ENCODE data around the gene ADAT3. TPM values are rescaled to one million over a fixed set of nuclear protein-coding genes. Genes with fewer than 3 reads are reported as not detected.
A peak's percentile ranks its signal among the peaks of the same experiment; 100 is the strongest.

ADAT3 gene
- 6.0 and 7.6 TPM in 2 replicates for total RNA-seq (2014; rRNA removed)
- 3.8 TPM for polyA plus RNA-seq (2012)

- peak; percentile 97 for DNase-seq (ENCODE audit: low read depth)
Measured at GRCh38 chr19:1905110-1905862, at the start of gene ADAT3, which contains the start of gene SCAMP4. TSS of gene ADAT3 (plus strand) at chr19:1905399. CDS start at chr19:1912048, 6,649 bp downstream. TSS of gene SCAMP4 (plus strand) at chr19:1905399. CDS start at chr19:1915020, 9,621 bp downstream.

- peak; percentile 57 for DNase-seq (ENCODE audit: low read depth)
Measured at GRCh38 chr19:1855828-1856255, 49.4 kb upstream of the ADAT3 start.

GRCh38 chr19:1856345-1856697 is 48.9 kb upstream of the ADAT3 start:
- peak; percentile 57 for DNase-seq (ENCODE audit: low read depth)

DNA sequence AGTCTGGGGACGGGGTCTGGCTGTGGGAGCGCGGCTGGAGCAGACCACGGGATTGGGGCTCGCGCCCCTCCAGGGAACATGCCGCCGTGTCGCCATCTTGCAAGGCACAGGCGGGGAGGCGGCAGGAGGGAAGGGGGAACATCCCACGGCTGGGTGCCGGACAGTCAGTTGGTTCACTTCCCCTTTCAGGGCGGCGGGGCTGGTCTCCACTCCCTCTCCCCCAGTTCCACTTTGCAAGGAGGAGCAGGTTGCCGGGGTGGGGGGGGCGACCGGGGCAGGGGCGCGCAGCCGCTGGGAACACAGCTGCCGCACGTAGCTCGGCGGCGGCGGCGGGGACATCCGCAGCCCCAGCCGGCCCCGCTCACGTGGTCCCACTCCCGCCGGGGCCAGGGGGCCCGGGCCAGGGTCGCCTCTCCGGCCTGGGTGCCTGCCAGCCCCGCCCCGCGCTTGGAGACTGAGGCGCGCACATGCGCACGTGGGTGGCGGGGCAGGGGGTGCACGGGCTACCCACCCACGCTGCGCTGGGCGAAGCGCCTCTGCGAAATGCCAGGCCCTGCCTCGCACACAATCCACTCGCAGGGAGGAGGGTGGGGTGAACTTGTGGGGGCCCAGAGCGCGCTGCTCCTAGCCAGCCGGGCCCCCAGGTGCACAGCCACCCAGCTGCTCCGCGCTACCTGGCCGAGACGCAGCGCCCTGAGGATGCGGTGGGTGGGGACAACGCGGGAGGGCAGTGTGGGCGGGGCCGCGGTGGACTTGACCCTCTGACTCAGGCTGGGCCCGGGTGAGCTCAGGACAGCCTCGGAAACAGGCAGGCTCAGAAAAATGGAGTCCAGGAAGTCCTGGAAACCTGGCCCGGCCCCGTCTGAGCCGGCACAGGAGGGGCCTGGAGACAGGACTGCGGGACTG is 48.2 kb upstream of the ADAT3 start:
- DNase-seq (ENCODE audit: low read depth), result peak; percentile 81

- DNase-seq (ENCODE audit: low read depth), result no peak
Measured at GRCh38 chr19:1857648-1858326, 47.4 kb upstream of the ADAT3 start.

DNA sequence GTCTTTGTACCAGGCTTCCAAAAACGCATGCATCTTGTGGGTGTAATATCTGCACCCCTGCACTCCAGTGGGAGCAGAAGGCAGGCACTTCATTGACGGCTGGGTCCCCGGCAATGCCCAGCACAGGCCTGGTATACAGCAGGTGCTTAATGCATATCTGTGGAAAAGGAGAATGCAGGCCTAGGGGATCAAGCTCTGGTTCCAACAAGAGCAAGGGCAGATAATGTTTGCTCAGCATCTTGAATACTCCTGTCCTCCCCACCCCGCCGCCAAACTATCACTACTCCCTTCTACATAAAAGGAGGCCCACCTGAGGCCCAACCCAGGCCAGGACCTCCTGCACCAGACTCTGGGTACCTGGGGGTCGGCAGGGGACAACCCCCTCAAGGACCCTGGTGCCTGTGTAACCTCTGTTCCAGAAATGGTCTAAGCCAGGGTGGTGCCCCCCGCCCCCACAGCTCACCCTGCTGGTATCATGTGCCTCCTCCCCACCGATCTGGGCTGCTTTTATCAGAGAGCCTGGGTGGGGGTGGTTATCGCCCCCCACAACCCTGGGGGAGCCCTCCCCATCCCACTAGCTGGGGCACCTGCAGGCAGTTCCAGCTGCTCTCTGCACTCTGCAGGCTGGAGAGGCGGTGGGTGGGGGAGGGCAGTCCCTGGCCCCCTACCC is 46.7 kb upstream of the ADAT3 start:
- no peak for DNase-seq (ENCODE audit: low read depth)

GRCh38 chr19:1859331-1859781 is 45.8 kb upstream of the ADAT3 start:
- no peak for DNase-seq (ENCODE audit: low read depth)

DNA sequence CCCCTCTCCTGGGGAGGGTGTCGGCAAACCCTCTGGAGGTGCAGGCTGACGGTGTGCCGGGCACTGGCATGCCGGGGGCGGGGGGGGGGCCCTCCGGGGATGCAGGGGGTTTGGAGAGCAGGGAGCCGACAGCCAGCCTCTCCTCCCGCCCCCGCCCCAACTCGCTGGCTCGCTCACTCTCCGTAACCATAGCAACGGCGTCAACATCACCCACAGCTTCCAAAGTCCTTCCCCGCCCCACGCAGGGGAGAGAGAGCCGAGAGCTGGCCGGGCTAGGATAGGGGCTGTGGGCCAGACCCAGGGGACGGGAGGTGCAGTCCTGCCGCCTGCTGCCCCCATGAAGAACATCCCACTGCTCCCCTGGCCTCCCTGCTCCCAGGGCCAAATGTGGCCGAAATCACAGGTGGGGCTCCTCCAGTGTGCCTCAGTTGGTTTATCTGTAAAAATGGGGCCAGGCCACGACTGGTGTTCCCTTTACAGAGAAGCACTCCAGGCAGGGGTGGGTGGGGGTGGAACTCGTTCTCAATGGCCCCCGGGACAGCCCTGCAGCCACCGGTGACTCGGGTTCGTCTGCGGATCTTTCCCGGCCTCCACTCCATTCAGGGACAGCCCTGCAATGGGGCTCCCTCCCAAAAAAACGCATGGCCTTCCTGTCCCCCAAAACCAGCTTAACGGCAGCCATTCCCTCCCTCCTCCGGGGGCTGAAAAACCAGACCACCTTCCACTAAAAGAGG is 45.0 kb upstream of the ADAT3 start:
- peak; percentile 61 for DNase-seq (ENCODE audit: low read depth)

GRCh38 chr19:1860821-1861598 is 44.2 kb upstream of the ADAT3 start:
- no peak for DNase-seq (ENCODE audit: low read depth)

- no peak for DNase-seq (ENCODE audit: low read depth)
Measured at GRCh38 chr19:1861599-1862031, 43.6 kb upstream of the ADAT3 start.

DNA sequence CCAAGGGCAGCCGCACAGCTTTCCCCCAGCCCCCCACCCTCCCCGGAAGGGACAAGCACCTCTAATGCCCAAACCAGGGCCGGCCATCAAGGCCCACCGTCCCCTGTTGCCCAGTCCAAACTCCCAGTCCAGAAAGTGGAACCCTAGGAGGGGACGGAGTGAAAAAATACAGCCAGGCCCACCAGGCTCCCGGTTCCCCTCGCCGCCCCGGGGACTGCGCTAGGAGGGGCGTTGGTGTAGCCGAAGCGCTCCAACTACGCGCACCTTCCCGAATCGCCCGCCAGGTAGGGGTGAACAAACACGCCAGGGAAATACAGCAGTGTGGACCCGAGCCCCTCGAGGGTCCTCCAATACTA is 43.2 kb upstream of the ADAT3 start:
- DNase-seq (ENCODE audit: low read depth), result no peak

- DNase-seq (ENCODE audit: low read depth), result no peak
Measured at GRCh38 chr19:1862424-1863327, 42.5 kb upstream of the ADAT3 start.

- DNase-seq (ENCODE audit: low read depth), result no peak
Measured at GRCh38 chr19:1863328-1863637, 41.9 kb upstream of the ADAT3 start, which contains the start of gene KLF16. TSS of gene KLF16 (minus strand) at chr19:1863579. CDS start at chr19:1863497, 82 bp downstream.

DNA sequence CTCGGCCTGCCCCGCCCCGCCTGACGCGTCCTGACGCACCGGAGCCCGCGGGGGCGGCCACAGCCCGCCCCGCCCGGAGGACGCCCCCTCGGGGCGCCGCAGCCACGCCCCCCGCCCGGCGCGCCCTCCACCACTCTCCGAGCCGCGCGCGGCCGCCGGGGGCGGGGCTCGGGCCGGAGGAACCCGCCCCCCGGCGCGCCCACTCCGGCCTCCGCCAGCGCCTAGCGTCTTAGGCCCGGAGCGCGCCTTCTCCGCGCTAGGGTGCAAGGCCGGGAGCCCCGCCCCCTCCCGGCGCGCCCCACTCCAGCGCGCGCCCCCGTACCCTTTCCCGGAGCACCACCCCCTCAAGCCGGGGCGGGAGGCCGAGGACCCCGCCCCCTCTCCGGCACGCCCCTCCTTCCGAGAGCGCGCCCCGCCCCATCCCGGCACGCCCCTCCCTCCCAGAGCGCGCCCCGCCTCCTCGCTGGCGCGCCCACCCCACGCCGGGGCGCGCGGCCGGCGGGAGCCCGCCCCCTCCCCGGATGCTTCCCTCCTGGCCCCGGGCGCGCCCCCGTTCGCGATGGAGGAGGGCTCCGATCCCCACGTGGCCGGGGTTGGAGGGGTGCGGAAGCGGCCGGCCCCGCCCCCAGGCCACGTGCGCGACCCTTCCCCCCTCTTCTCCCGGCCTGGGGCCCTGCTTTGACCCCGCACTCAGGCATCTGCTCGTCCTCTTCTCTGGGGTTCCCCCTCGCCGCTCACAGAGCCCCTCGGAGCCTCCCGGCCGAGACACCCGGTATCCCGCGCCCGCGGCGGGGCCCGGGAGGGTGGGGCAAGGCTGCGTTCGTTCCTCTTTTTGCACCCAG is 41.3 kb upstream of the ADAT3 start:
- DNase-seq (ENCODE audit: low read depth), result peak; percentile 92

DNA sequence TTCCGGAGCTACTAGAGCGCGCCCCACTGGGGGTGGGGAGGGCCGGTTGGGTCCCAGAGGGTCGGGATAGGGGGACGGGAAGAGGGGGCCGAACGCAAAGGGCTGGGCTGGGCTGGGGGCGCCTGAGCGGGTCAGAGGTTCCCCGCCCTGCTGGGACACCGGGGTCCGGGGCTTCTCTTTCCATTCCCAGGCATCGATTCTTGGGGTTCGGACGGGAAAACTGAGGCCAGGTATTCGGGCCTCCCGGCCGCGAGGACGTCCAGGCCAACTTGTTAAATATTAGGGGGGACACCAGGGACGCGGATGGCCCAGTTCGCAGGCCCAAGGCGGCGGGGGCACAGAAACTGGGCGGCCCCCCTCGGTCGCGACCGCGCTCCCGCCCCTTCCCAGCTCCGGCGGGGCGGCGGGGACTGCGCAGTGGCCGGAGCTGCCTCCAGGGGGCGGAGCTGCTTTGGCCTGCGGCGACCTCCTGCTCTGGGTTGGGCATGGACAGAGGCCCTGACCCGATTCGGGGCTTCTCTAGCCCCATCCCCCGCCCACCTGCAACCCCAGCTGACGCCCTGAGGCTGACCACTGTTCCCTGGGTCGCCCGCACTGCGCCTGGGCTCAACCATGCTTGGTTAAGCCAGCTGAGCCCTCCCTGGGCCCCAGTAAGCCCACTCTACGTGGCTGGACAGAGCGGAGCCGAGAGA is 40.6 kb upstream of the ADAT3 start:
- DNase-seq (ENCODE audit: low read depth), result peak; percentile 55

GRCh38 chr19:1865172-1866010 is 39.8 kb upstream of the ADAT3 start:
- no peak for DNase-seq (ENCODE audit: low read depth)
